GM12891 (cell line): ENCODE results near the gene ATP13A3.

Experiments
- PAX5 ChIP-seq: IDR thresholded peaks from 2 replicates; pipeline ENCODE4 v1.6.1; 2011; ENCODE audit warnings: low read length, moderate library complexity, mild to moderate bottlenecking; ENCODE audit not compliant: insufficient read depth, severe bottlenecking
- POLR2A ChIP-seq: IDR thresholded peaks from 2 replicates; pipeline ENCODE4 v1.6.1; 2011; ENCODE audit warnings: low read depth, low read length, control low read depth
- POLR2AphosphoS5 ChIP-seq: IDR thresholded peaks from 2 replicates; pipeline ENCODE4 v1.6.1; 2011; ENCODE audit warnings: low read depth, low read length, control low read depth
- POU2F2 ChIP-seq: IDR thresholded peaks from 2 replicates; pipeline ENCODE4 v1.6.1; 2011; ENCODE audit warnings: low read depth, mild to moderate bottlenecking, control low read depth, low read length, moderate library complexity
- SPI1 ChIP-seq: IDR thresholded peaks from 2 replicates; pipeline ENCODE4 v1.6.1; 2011; ENCODE audit warnings: low read depth, low read length, control low read depth
- TAF1 ChIP-seq: IDR thresholded peaks from 2 replicates; pipeline ENCODE4 v1.6.1; 2011; ENCODE audit warnings: low read depth, low read length, control low read depth

DNA sequence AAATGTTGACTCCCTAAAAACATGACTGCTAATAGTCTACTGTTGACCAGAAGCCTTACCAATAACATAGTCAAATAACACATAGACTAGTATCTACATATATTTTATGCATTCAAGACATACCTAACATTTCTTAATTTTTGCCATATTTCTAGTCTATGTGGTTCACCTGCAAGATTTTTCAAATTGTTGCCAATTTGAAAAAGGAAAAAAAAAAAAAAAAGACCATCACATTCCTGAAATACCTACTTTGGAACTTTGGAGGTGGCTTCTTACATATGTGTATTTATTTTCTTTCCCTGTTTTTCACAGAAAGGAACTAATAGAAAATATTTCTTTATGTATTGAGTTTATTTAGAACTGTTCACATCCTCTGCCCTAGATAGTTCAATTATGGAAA lies 13.4 kb upstream of the ATP13A3 start:
- no peak for TF ChIP-seq POLR2AphosphoS5
- TF ChIP-seq TAF1: no peak
- TF ChIP-seq POLR2A: no peak
- no peak for TF ChIP-seq SPI1
- TF ChIP-seq POU2F2: no peak
- TF ChIP-seq PAX5: no peak
